ENCODE results near the gene SLC45A2.
A peak's percentile ranks its signal among the peaks of the same experiment; 100 is the strongest.
"Not testable (repeated sequence)": the region's sequence is repeated elsewhere in the genome, so short reads cannot be mapped to it uniquely, and the experiment has no call there.

Gene SLC45A2

DNA sequence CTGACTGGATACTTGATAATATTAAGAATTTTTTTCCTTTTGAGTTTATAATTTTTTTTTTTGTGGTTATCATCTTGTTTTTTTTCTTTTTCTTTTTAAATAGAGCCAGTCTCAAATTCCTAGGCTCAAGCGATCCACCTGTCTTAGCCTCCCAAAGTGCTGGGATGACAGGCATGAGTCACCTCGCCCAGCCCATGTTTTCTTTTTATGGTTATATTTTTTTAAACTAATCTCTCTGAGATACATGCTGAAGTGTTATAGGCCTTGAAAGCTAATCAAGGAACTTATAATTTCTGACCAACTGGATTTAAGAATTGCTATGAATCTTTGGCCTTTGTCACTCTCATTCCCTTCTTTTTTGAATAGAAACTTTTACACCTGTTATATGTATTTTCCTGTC lies 30.1 kb upstream of the SLC45A2 start:
- Histone ChIP-seq H3K9me3 (ENCODE audit: control insufficient read depth, insufficient read depth, low read length) (no peaks in the 10 kb centered on the region), H3K9ac (ENCODE audit: low read depth, low read length) (no peak overlapping the region), H3K36me3 (ENCODE audit: insufficient read depth, low read length) (no peaks in the 10 kb centered on the region), H3K4me1 (ENCODE audit: insufficient read depth, low read length) (no peaks in the 10 kb centered on the region)

- H3K36me3 ChIP-seq (ENCODE audit: insufficient read depth, low read length), result no peaks in the 10 kb centered on the region
- no peak overlapping the region for H3K9ac ChIP-seq (ENCODE audit: low read depth, low read length)
- H3K9me3 ChIP-seq (ENCODE audit: control insufficient read depth, insufficient read depth, low read length), result no peaks in the 10 kb centered on the region
- H3K4me1 ChIP-seq (ENCODE audit: insufficient read depth, low read length), result peaks cover 4% of the 10 kb centered on the region; the same call in 1 of the 2 replicates
Observed at GRCh38 chr5:34013547-34013946, 29.1 kb upstream of the SLC45A2 start.

DNA sequence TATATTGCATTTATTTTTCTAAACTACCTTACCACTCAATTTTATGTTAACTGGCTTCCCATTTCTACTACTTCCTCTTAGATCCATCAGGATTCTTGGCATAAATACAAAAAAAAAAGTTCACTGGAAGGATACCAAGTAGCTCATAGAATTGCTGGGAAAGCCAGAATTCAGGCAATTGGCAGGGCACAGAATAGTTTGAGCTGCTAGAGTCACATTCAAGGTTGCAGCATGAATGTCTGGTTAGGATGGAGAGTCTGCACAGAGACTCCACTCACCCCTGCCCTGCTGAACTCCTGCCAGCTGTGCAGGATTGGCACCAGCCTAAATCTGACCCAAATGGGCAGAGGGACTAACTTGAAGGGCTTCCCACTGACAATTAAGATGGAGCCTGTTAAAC lies 28.3 kb upstream of the SLC45A2 start:
- no peaks in the 10 kb centered on the region for H3K9me3 ChIP-seq (ENCODE audit: control insufficient read depth, insufficient read depth, low read length)
- no peaks in the 10 kb centered on the region for H3K36me3 ChIP-seq (ENCODE audit: insufficient read depth, low read length)
- peaks cover 4% of the 10 kb centered on the region; the same call in 1 of the 2 replicates for H3K4me1 ChIP-seq (ENCODE audit: insufficient read depth, low read length)
- H3K9ac ChIP-seq (ENCODE audit: low read depth, low read length), result no peak overlapping the region

DNA sequence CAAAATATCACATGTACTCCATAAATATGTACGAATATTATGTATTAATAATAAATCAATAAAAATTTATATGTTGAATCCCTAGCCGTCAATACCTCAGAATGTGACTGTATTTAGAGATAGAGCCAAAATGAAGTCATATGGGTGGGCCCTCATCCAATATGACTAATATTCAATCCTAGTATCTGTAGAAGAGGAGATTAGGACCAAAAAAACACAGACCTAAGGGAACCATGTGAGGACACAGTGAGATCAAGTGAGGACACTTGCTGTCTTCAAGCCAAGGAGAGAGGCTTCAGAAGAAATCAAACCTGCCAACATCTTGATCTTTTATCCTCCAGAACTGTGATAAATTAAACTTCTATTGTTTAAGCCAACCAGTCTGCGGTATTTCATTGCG lies 27.0 kb upstream of the SLC45A2 start:
- H3K9me3 ChIP-seq (ENCODE audit: control insufficient read depth, insufficient read depth, low read length), result no peaks in the 10 kb centered on the region
- H3K4me1 ChIP-seq (ENCODE audit: insufficient read depth, low read length), result peaks cover 4% of the 10 kb centered on the region; the same call in 1 of the 2 replicates
- H3K36me3 ChIP-seq (ENCODE audit: insufficient read depth, low read length), result no peaks in the 10 kb centered on the region
- no peak overlapping the region for H3K9ac ChIP-seq (ENCODE audit: low read depth, low read length)

DNA sequence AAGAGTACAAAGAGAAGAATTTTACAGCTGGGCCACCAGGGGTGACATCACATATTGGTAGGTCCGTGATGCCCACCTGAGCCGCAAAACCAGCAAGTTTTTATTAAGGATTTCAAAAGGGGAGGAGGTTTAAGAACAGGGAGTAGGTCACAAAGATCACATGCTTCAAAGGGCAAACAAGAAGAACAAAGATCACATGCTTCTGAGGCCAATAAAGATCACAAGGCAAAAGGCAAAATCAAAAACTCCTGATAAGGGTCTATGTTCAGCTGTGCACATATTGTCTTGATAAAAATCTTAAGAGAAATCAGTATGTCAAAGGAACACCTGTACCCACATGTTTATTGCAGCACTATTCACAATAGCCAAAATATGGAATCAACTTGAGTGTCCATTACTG lies 25.7 kb upstream of the SLC45A2 start:
- H3K4me1 ChIP-seq (ENCODE audit: insufficient read depth, low read length); H3K9ac ChIP-seq (ENCODE audit: low read depth, low read length); H3K36me3 ChIP-seq (ENCODE audit: insufficient read depth, low read length): not testable (repeated sequence)

DNA sequence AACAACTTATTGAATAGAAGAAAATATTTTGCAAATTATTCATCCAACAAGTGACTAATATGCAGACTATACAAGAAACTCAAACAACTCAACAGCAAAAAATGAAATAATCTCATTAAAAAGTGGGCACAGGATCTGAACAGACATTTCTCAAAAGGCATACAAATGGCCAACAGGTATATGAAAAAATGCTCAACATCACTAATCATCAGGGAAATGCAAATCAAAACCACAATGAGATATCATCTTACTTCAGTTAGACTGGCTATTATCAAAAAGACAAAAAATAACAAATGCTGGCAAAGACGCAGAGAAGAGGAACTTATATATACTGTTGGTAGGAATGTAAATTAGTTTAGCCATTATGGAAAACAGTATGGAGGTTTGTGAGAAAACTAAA lies 25.1 kb upstream of the SLC45A2 start:
- H3K4me1 ChIP-seq (ENCODE audit: insufficient read depth, low read length), result peaks cover 4% of the 10 kb centered on the region; the same call in 1 of the 2 replicates
- peaks cover 3% of the 10 kb centered on the region; the same call in 1 of the 2 replicates for H3K36me3 ChIP-seq (ENCODE audit: insufficient read depth, low read length)
- H3K9ac ChIP-seq (ENCODE audit: low read depth, low read length), result no peak overlapping the region
- H3K9me3 ChIP-seq (ENCODE audit: control insufficient read depth, insufficient read depth, low read length), result no peaks in the 10 kb centered on the region

More for the DNA sequence above, 25.7 kb upstream of the SLC45A2 start:
- not testable (repeated sequence) for H3K9me3 ChIP-seq (ENCODE audit: control insufficient read depth, insufficient read depth, low read length)

- Histone ChIP-seq H3K4me1 (ENCODE audit: insufficient read depth, low read length) (peaks cover 4% of the 10 kb centered on the region; the same call in 1 of the 2 replicates), H3K9ac (ENCODE audit: low read depth, low read length) (peak overlapping the region; percentile 64), H3K9me3 (ENCODE audit: control insufficient read depth, insufficient read depth, low read length) (no peaks in the 10 kb centered on the region), H3K36me3 (ENCODE audit: insufficient read depth, low read length) (peaks cover 7% of the 10 kb centered on the region)
Observed at GRCh38 chr5:34008802-34009201, 24.3 kb upstream of the SLC45A2 start.

DNA sequence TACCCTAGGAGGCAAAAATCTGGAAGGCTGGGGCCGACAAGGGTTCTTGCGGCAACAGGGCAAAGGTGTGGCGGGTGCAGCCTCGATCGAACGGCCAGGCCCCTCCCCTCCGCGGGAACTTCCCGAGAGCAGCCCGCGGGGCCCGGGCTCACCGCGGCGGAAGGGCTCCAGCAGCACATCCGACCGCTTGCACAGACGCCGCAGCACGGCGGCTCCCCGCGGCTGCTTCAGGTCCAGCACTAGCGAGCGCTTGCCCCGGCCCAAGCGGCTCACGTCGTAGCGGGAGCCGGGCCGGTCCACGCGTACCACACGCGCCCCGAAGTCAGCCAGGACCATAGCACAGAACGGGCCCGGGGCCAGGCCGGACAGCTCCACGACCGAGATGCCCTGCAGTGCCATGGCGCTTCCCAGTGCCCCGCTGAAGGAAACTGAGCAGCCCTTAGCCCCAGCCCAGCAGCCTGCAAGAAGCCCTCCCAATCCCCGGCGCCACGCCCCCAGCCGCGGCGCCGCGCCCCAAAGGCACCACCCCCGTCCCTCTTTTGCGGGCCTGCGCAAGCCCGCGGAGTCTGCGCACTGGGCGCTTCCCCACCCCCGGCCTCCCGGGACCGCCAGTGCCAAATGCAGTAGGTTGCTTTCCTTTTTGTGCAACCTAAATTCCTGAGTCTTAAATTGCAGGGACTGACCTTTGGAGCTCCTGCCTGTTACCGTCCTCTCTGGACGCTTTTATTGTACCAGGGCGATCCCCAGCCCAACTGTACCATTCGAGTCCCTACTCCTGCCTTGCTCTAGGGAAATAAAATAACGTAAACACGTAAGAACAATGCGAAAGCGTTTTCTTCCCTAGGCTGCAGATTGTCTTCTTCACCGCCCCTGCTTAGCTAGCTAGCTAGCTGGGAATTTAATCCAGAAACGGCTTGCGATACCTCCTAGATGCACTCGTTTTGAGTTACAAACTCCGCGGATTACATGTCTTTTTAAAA lies 23.4 kb upstream of the SLC45A2 start, which contains the start of gene AMACR:
TSS of gene AMACR (minus strand) at position 430 of the 980 bp plus-strand sequence. CDS start at position 399, 31 bp downstream.
- peaks cover 10% of the 10 kb centered on the region for H3K36me3 ChIP-seq (ENCODE audit: insufficient read depth, low read length)
- no peaks in the 10 kb centered on the region for H3K9me3 ChIP-seq (ENCODE audit: control insufficient read depth, insufficient read depth, low read length)
- H3K4me1 ChIP-seq (ENCODE audit: insufficient read depth, low read length), result peaks cover 4% of the 10 kb centered on the region; the same call in 1 of the 2 replicates
- peak within 1 kb of the TSS; percentile 64 for H3K9ac ChIP-seq (ENCODE audit: low read depth, low read length)

DNA sequence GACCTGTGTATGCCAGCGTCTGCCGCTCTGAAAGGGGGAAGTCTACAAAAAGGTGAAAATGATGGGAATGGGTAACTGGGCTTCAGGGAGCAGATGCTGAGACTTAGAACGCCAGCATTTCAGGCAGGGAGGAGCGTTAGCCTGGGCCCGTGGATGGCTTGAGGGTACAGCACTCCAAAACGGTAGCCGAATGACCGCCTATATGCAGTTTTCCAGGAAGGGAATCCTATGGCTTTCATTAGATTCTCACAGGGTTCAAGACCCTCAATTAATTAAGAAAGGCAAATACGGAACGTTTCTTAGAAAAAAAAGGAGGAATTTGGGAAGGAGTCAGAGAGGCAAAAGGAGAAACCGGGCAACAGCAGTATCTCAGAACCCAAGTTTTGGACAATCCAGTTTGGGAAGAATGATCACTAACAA lies 22.7 kb upstream of the SLC45A2 start:
- Histone ChIP-seq H3K9me3 (ENCODE audit: control insufficient read depth, insufficient read depth, low read length) (no peaks in the 10 kb centered on the region), H3K4me1 (ENCODE audit: insufficient read depth, low read length) (peaks cover 4% of the 10 kb centered on the region; the same call in 1 of the 2 replicates), H3K9ac (ENCODE audit: low read depth, low read length) (peak overlapping the region; percentile 64), H3K36me3 (ENCODE audit: insufficient read depth, low read length) (peaks cover 10% of the 10 kb centered on the region)

DNA sequence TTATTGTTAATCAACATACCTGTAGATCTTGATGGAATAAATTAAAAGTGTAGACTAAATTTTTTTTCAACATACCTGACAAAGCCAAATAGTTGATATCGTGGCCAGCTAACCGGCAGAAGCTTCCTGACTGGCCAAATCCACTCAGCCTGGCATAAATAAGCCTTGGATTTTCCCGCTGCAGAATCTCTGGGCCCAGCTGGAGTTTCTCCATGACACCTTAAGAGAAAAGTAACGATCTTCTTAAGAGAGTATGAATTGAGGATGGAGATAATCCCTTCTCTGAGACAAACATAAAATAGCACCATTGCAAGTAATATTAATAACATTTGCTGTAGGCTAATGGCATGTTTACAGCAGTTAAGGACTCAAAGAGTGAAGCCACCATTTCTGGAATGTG lies 21.2 kb upstream of the SLC45A2 start:
- Histone ChIP-seq H3K4me1 (ENCODE audit: insufficient read depth, low read length) (peaks cover 4% of the 10 kb centered on the region; the same call in 1 of the 2 replicates), H3K36me3 (ENCODE audit: insufficient read depth, low read length) (peaks cover 10% of the 10 kb centered on the region), H3K9ac (ENCODE audit: low read depth, low read length) (no peak overlapping the region), H3K9me3 (ENCODE audit: control insufficient read depth, insufficient read depth, low read length) (no peaks in the 10 kb centered on the region)

DNA sequence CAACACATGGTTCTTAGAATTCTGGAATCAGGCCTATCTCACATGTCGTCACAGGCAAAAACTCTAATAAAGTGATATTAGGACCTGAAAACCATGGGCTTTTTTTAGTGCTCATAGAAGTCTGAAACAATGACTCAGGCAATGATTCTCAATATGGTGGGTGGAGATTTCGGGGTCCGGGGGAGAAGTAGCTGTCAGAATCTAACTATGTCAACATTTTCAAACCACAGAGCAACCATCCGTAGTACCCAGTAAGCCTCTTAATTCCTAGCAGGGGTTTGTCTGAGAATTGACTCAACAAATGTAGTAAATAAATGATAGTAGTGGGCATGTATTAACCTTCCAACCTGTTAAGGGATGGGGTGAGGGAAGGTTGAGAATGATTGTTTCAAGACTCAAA lies 20.7 kb upstream of the SLC45A2 start:
- Histone ChIP-seq H3K9ac (ENCODE audit: low read depth, low read length) (no peak overlapping the region), H3K4me1 (ENCODE audit: insufficient read depth, low read length) (peaks cover 4% of the 10 kb centered on the region; the same call in 1 of the 2 replicates), H3K9me3 (ENCODE audit: control insufficient read depth, insufficient read depth, low read length) (no peaks in the 10 kb centered on the region), H3K36me3 (ENCODE audit: insufficient read depth, low read length) (peaks cover 10% of the 10 kb centered on the region)

GRCh38 chr5:34003941-34004340 lies 19.4 kb upstream of the SLC45A2 start:
- H3K9ac ChIP-seq (ENCODE audit: low read depth, low read length), result no peak overlapping the region
- H3K9me3 ChIP-seq (ENCODE audit: control insufficient read depth, insufficient read depth, low read length), result no peaks in the 10 kb centered on the region
- H3K36me3 ChIP-seq (ENCODE audit: insufficient read depth, low read length), result peaks cover 10% of the 10 kb centered on the region
- peaks cover 2% of the 10 kb centered on the region; the same call in 1 of the 2 replicates for H3K4me1 ChIP-seq (ENCODE audit: insufficient read depth, low read length)

DNA sequence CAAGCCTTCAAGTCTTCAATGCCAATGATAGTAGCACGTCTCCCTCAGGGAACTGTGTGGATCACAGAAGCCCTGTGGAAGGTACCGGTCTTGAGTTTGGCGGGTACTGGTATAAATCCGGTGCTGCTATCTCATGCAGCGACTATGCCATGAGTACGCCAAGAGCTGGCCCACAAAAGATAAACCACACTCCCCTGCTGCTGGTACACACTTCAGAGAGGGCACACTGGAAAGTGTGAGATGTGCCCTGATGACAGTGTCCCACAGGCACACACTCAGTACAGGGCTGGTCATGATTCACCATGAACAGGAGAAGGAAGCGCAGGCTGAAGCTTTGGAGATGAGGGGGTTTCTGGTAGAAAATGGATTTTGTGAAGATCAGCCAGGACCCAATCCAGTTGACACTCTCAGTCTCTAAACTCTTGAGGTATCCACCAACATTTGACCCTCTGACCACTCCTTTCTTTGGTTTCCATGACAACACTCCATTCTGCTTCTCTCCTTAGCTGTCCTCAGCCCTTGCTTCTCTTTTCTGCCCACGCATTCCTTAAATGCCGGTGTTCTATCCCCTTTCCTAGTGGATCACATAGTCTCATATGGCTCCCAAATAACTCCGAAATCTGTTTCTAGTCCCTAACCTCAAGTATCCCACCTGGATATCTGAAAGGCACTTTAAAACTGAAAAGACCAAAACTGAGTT lies 18.3 kb upstream of the SLC45A2 start:
- no peaks in the 10 kb centered on the region for H3K9me3 ChIP-seq (ENCODE audit: control insufficient read depth, insufficient read depth, low read length)
- peaks cover 10% of the 10 kb centered on the region for H3K36me3 ChIP-seq (ENCODE audit: insufficient read depth, low read length)

DNA sequence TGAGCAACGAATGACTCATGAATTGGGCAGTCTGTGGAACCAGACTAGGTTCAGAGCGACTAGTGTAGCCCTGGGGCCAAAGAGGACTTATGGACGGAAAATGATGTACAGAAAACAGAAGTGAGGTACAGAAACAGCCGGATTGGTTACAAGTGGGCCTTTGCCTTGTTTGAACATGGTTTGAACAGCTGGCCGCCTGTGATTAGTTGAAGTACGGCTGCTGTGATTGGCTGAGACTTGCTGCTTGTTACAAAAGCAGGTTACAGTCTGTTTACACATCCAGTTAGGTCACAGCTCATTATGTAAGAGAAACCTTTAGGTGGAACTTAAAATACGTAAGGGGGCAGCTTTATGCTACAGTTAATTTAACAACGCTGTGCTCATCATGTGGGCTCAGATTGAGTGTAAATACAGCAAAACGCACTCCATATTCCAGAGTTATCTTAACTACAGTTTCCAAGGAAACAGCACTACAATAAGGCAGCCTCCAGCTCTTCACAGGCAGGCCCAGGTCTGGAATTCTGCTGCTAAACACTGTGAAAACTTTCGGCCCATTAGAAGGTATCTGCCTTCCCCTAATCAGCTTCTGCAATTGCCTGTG lies 16.8 kb upstream of the SLC45A2 start:
- H3K4me1 ChIP-seq (ENCODE audit: insufficient read depth, low read length), result no peaks in the 10 kb centered on the region
- peaks cover 10% of the 10 kb centered on the region for H3K36me3 ChIP-seq (ENCODE audit: insufficient read depth, low read length)
- H3K9me3 ChIP-seq (ENCODE audit: control insufficient read depth, insufficient read depth, low read length), result no peaks in the 10 kb centered on the region
- no peak overlapping the region for H3K9ac ChIP-seq (ENCODE audit: low read depth, low read length)

More for the DNA sequence above, 18.3 kb upstream of the SLC45A2 start:
- Histone ChIP-seq H3K4me1 (ENCODE audit: insufficient read depth, low read length) (no peaks in the 10 kb centered on the region), H3K9ac (ENCODE audit: low read depth, low read length) (no peak overlapping the region)
